ENCODE data around the gene PDCD11. TPM values are rescaled to one million over a fixed set of nuclear protein-coding genes. Genes with fewer than 3 reads are reported as not detected.
"Not testable (repeated sequence)": the region's sequence is repeated elsewhere in the genome, so short reads cannot be mapped to it uniquely, and the experiment has no call there.

Gene PDCD11
- total RNA-seq, 1 experiment from 2014 or later = 106 TPM

DNA sequence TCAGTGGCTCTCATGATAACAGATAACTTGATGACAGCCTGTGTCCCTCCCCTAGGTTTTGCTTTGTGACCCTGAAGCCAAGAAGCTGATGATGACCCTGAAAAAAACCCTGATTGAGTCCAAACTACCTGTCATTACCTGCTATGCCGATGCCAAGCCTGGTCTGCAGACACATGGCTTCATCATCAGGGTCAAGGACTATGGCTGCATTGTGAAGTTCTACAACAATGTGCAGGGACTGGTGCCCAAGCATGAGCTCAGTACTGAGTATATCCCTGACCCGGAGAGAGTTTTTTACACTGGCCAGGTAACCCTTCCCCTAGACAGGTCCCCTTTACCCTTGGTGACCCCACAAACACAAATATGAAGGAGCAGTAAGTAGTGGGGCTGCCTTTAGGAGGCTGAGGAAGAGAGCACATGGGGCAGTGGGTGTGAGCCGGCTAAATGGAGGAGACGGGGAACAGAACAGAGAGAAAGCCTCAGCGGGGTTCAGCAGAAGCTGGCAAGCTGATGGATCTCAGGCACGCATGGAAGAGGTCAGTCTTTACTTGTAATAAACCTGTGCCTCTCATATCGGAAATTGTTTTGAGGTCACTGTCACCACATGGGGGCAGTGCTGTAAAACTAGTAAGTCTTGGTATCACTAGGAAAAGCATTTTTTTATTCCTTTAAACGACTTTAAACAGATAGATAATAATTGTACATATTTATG lies 20.2 kb downstream of the PDCD11 start:
- no peaks in the 10 kb centered on the region for H3K27me3 ChIP-seq (ENCODE audit: insufficient read depth, low read length)
- H3K36me3 ChIP-seq (ENCODE audit: control insufficient read depth in 1 of 2, insufficient read depth in 2 of 2, low read length in 2 of 2) = peaks cover 73 to 91% of the 10 kb centered on the region in 2 experiments
- H3K79me2 ChIP-seq (ENCODE audit: insufficient read depth, low read length) = peaks cover 58% of the 10 kb centered on the region; the same call in 1 of the 2 replicates
- H3K4me2 ChIP-seq (ENCODE audit: low read length) = no peak overlapping the region
- peaks cover 9% of the 10 kb centered on the region; the same call in 1 of the 2 replicates for H4K20me1 ChIP-seq (ENCODE audit: insufficient read depth)
- H2AFZ ChIP-seq (ENCODE audit: low read depth, low read length, poor library complexity, severe bottlenecking) = no peak overlapping the region
- no peak overlapping the region for H3K4me3 ChIP-seq (replicated peaks in 1 of 2; ENCODE audit: low read depth in 1 of 2, low read length in 2 of 2)
- DNase-seq (ENCODE audit: low read depth, low spot score) (peak; percentile 58), ATAC-seq (peak; percentile 80)
- no peak overlapping the region for H3K9ac ChIP-seq (ENCODE audit: low read length)
- ChIA-PET CTCF (interaction anchor here (1.0 to 2.3 kb wide), 6 partner anchors 9 to 176 kb away, joined by 3 to 9 read pairs (median 6); no protein-coding TSS in a partner anchor), POLR2A (interaction anchor here (1.0 kb wide), 1 partner anchor 69 kb away, joined by 3 read pairs; no protein-coding TSS in a partner anchor), RAD21 (ENCODE audit: low non-redundant PET in 1 of 2, low total read pairs in 2 of 2, uncharacterized antibody in 2 of 2, unreplicated experiment in 2 of 2) (no interaction called here)
- no peaks in the 10 kb centered on the region for H3K9me2 ChIP-seq (ENCODE audit: insufficient read depth)
- no peak overlapping the region for H3K27ac ChIP-seq (ENCODE audit: low read depth, low read length)
- intact Hi-C loops (cut with micrococcal nuclease) = loop anchor here (1.0 to 2.0 kb wide), 5 partner anchors 66 to 270 kb away; no protein-coding TSS in a partner anchor
- no peaks in the 10 kb centered on the region for H3K4me1 ChIP-seq (ENCODE audit: control insufficient read depth in 1 of 2, insufficient read depth in 2 of 2, low read length in 2 of 2)
- TF ChIP-seq EZH2 (IDR thresholded peaks at IDR 0.05) (no peak), CEBPB (IDR thresholded peaks at IDR 0.05; ENCODE audit: low read depth) (no peak), EZH2phosphoT487 (IDR thresholded peaks at IDR 0.05; ENCODE audit: borderline replicate concordance) (no peak), SP1 (IDR thresholded peaks at IDR 0.05; ENCODE audit: low read depth) (no peak), ZNF274 (IDR thresholded peaks at IDR 0.05; ENCODE audit: low read depth, low read length) (no peak), RAD21 (IDR thresholded peaks at IDR 0.05; ENCODE audit: low read depth) (peak; percentile 92), EGR1 (IDR thresholded peaks at IDR 0.05; ENCODE audit: low read depth) (no peak)
- TF ChIP-seq, protein P1, sequence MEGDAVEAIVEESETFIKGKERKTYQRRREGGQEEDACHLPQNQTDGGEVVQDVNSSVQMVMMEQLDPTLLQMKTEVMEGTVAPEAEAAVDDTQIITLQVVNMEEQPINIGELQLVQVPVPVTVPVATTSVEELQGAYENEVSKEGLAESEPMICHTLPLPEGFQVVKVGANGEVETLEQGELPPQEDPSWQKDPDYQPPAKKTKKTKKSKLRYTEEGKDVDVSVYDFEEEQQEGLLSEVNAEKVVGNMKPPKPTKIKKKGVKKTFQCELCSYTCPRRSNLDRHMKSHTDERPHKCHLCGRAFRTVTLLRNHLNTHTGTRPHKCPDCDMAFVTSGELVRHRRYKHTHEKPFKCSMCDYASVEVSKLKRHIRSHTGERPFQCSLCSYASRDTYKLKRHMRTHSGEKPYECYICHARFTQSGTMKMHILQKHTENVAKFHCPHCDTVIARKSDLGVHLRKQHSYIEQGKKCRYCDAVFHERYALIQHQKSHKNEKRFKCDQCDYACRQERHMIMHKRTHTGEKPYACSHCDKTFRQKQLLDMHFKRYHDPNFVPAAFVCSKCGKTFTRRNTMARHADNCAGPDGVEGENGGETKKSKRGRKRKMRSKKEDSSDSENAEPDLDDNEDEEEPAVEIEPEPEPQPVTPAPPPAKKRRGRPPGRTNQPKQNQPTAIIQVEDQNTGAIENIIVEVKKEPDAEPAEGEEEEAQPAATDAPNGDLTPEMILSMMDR (IDR thresholded peaks at IDR 0.05 in 2 of 3, conservative IDR thresholded peaks at IDR 0.05 in 1 of 3; ENCODE audit: borderline replicate concordance in 1 of 3, insufficient read depth in 1 of 3, low read depth in 2 of 3, low read length in 2 of 3) = peak; percentile 57 to 93 (median 77)
- no TSS peak for BruUV-seq (replicated peaks)
- H3K9me3 ChIP-seq (ENCODE audit: control insufficient read depth in 1 of 2, insufficient read depth in 1 of 2, low read depth in 1 of 2, low read length in 2 of 2) = no peaks in the 10 kb centered on the region

DNA sequence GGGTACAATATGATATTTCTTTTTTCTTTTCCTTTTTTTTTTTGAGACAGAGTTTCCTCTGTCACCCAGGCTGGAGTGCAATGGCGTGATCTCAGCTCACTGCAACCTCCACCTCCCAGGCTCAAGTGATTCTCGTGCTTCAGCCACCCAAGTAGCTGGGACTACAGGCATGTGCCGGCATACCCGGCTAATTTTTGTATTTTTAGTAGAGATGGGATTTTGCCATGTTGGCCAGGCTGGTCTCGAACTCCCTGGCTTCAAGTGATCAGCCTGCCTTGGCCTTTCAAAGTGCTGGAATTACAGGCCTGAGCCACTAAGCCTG lies 20.7 kb downstream of the PDCD11 start:
- Histone ChIP-seq H3K36me3 (ENCODE audit: control insufficient read depth in 1 of 2, insufficient read depth in 2 of 2, low read length in 2 of 2) (peaks cover 69 to 90% of the 10 kb centered on the region in 2 experiments), H3K79me2 (ENCODE audit: insufficient read depth, low read length) (peaks cover 58% of the 10 kb centered on the region; the same call in 1 of the 2 replicates)
- ATAC-seq; H3K4me2 ChIP-seq (ENCODE audit: low read length); H4K20me1 ChIP-seq (ENCODE audit: insufficient read depth); H3K9ac ChIP-seq (ENCODE audit: low read length); H3K9me3 ChIP-seq (ENCODE audit: control insufficient read depth in 1 of 2, insufficient read depth in 1 of 2, low read depth in 1 of 2, low read length in 2 of 2); H3K27me3 ChIP-seq (ENCODE audit: insufficient read depth, low read length); H2AFZ ChIP-seq (ENCODE audit: low read depth, low read length, poor library complexity, severe bottlenecking); H3K9me2 ChIP-seq (ENCODE audit: insufficient read depth); H3K4me1 ChIP-seq (ENCODE audit: control insufficient read depth in 1 of 2, insufficient read depth in 2 of 2, low read length in 2 of 2); H3K4me3 ChIP-seq (replicated peaks in 1 of 2; ENCODE audit: low read depth in 1 of 2, low read length in 2 of 2); BruUV-seq (replicated peaks); DNase-seq (ENCODE audit: low read depth, low spot score); RAD21 ChIA-PET (ENCODE audit: low non-redundant PET in 1 of 2, low total read pairs in 2 of 2, uncharacterized antibody in 2 of 2, unreplicated experiment in 2 of 2); H3K27ac ChIP-seq (ENCODE audit: low read depth, low read length): not testable (repeated sequence)
- ChIA-PET POLR2A (interaction anchor here (1.0 kb wide), 1 partner anchor 68 kb away, joined by 3 read pairs; no protein-coding TSS in a partner anchor), CTCF (interaction anchor here (1.0 to 2.3 kb wide), 5 partner anchors 10 to 176 kb away, joined by 3 to 7 read pairs (median 4); no protein-coding TSS in a partner anchor)
- intact Hi-C loops (cut with micrococcal nuclease) = loop anchor here (1.0 to 2.0 kb wide), 2 partner anchors 65 to 270 kb away; no protein-coding TSS in a partner anchor
